Activated T-helper 2 cell treated with anti-CD3 and anti-CD28 coated beads, Interferon-gamma antibody, Interleukin-2, Interleukin-4, amounts not matched to agents 10 μg/mL and 5 μg/mL and 100 μg/mL, durations not matched to agents 14 hours and 24 hours and 36 hours (primary cell): ENCODE data around the gene SACM1L. TPM values are rescaled to one million over a fixed set of nuclear protein-coding genes. Genes with fewer than 3 reads are reported as not detected.
A peak's percentile ranks its signal among the peaks of the same experiment; 100 is the strongest.

Experiments
- DNase-seq: peaks from one replicate; pipeline ENCODE4 v3.0.0; 2021; ENCODE audit warnings: low spot score
- H3K27ac Mint-ChIP-seq: one replicate; pipeline ENCODE4 v1.8.0; 2021; ENCODE audit warnings: mixed read lengths
- H3K27me3 Mint-ChIP-seq: one replicate; pipeline ENCODE4 v1.8.0; 2021; ENCODE audit warnings: low read depth, mixed read lengths
- H3K36me3 Mint-ChIP-seq: one replicate; pipeline ENCODE4 v1.8.0; 2021; ENCODE audit warnings: low read depth, mixed read lengths
- H3K4me1 Mint-ChIP-seq: one replicate; pipeline ENCODE4 v1.8.0; 2021; ENCODE audit warnings: low read depth, mixed read lengths
- H3K4me3 Mint-ChIP-seq: one replicate; pipeline ENCODE4 v1.8.0; 2021; ENCODE audit warnings: low read depth, mild to moderate bottlenecking, moderate library complexity, mixed read lengths
- H3K9me3 Mint-ChIP-seq: one replicate; pipeline ENCODE4 v1.8.0; 2021; ENCODE audit warnings: mixed read lengths
- intact Hi-C: fragments of 100-400 bp; cut with micrococcal nuclease; formaldehyde crosslinking; loops from one replicate; pipeline ENCODE4 v1.15.1; 2023
- total RNA-seq: library from RNA; stranded (reverse); gene quantifications from 2 replicates; pipeline ENCODE4 v1.2.3, GENCODE V29; 2022

Gene SACM1L
- 105 and 107 TPM in 2 replicates for total RNA-seq

GRCh38 chr3:45688882-45689786, at the start of gene SACM1L:
Gene SACM1L (plus strand): TSS chr3:45689396. CDS start chr3:45689466, 70 bp downstream.
- Mint-ChIP-seq H3K27ac (peak within 1 kb of the TSS; percentile 93), H3K9me3 (no peaks in the 10 kb centered on the region), H3K4me1 (peaks cover 40% of the 10 kb centered on the region), H3K4me3 (peak within 1 kb of the TSS; percentile 93), H3K36me3 (peaks cover 39% of the 10 kb centered on the region), H3K27me3 (peaks cover 2% of the 10 kb centered on the region)
- DNase-seq, result peak; percentile 97
- intact Hi-C loops, result loop anchor here (1.0 kb wide), 1 partner anchor 21 kb away; no protein-coding TSS in a partner anchor

GRCh38 chr3:45640091-45640507, 49.1 kb upstream of the SACM1L start:
- Mint-ChIP-seq H3K9me3 (no peaks in the 10 kb centered on the region), H3K27me3 (no peaks in the 10 kb centered on the region), H3K36me3 (peaks cover 34% of the 10 kb centered on the region), H3K4me3 (no peak overlapping the region), H3K4me1 (peaks cover 11% of the 10 kb centered on the region), H3K27ac (peak overlapping the region; percentile 20)
- no peak for DNase-seq
- intact Hi-C loops, result no loop called here

- intact Hi-C loops, result no loop called here
- Mint-ChIP-seq H3K4me1 (peaks cover 11% of the 10 kb centered on the region), H3K27ac (no peak overlapping the region), H3K9me3 (no peaks in the 10 kb centered on the region), H3K27me3 (no peaks in the 10 kb centered on the region), H3K36me3 (peaks cover 33% of the 10 kb centered on the region), H3K4me3 (no peak overlapping the region)
- no peak for DNase-seq
These were observed 48.4 kb upstream of the SACM1L start for GRCh38 chr3:45640724-45641361.

GRCh38 chr3:45641756-45642155, 47.4 kb upstream of the SACM1L start:
- no peak overlapping the region for H3K4me3 Mint-ChIP-seq
- no peaks in the 10 kb centered on the region for H3K27me3 Mint-ChIP-seq
- H3K4me1 Mint-ChIP-seq, result peaks cover 11% of the 10 kb centered on the region
- no peak overlapping the region for H3K27ac Mint-ChIP-seq
- intact Hi-C loops, result no loop called here
- H3K36me3 Mint-ChIP-seq, result peaks cover 24% of the 10 kb centered on the region
- DNase-seq, result no peak
- H3K9me3 Mint-ChIP-seq, result no peaks in the 10 kb centered on the region

GRCh38 chr3:45642731-45643152, 46.5 kb upstream of the SACM1L start:
- H3K9me3 Mint-ChIP-seq, result no peaks in the 10 kb centered on the region
- no peaks in the 10 kb centered on the region for H3K27me3 Mint-ChIP-seq
- intact Hi-C loops, result no loop called here
- DNase-seq, result no peak
- H3K4me3 Mint-ChIP-seq, result no peak overlapping the region
- no peak overlapping the region for H3K27ac Mint-ChIP-seq
- peaks cover 18% of the 10 kb centered on the region for H3K36me3 Mint-ChIP-seq
- H3K4me1 Mint-ChIP-seq, result peaks cover 15% of the 10 kb centered on the region

- Mint-ChIP-seq H3K4me1 (peaks cover 18% of the 10 kb centered on the region), H3K27me3 (no peaks in the 10 kb centered on the region), H3K36me3 (peaks cover 19% of the 10 kb centered on the region), H3K27ac (no peak overlapping the region), H3K4me3 (no peak overlapping the region), H3K9me3 (no peaks in the 10 kb centered on the region)
- intact Hi-C loops, result no loop called here
- DNase-seq, result no peak
These were observed 45.0 kb upstream of the SACM1L start for GRCh38 chr3:45644063-45644790.

GRCh38 chr3:45644791-45645201, 44.4 kb upstream of the SACM1L start:
- no peak overlapping the region for H3K27ac Mint-ChIP-seq
- peaks cover 2% of the 10 kb centered on the region for H3K9me3 Mint-ChIP-seq
- intact Hi-C loops, result no loop called here
- H3K4me3 Mint-ChIP-seq, result no peak overlapping the region
- H3K4me1 Mint-ChIP-seq, result peaks cover 16% of the 10 kb centered on the region
- H3K27me3 Mint-ChIP-seq, result no peaks in the 10 kb centered on the region
- peaks cover 21% of the 10 kb centered on the region for H3K36me3 Mint-ChIP-seq
- no peak for DNase-seq

GRCh38 chr3:45646051-45646585, 43.1 kb upstream of the SACM1L start:
- DNase-seq, result no peak
- peaks cover 25% of the 10 kb centered on the region for H3K36me3 Mint-ChIP-seq
- no peak overlapping the region for H3K4me3 Mint-ChIP-seq
- H3K9me3 Mint-ChIP-seq, result peaks cover 4% of the 10 kb centered on the region
- H3K4me1 Mint-ChIP-seq, result peaks cover 18% of the 10 kb centered on the region
- H3K27ac Mint-ChIP-seq, result no peak overlapping the region
- intact Hi-C loops, result no loop called here
- no peaks in the 10 kb centered on the region for H3K27me3 Mint-ChIP-seq

GRCh38 chr3:45647148-45647619, 42.0 kb upstream of the SACM1L start:
- Mint-ChIP-seq H3K27ac (no peak overlapping the region), H3K9me3 (peaks cover 4% of the 10 kb centered on the region), H3K4me1 (peaks cover 18% of the 10 kb centered on the region), H3K36me3 (peaks cover 25% of the 10 kb centered on the region), H3K4me3 (no peak overlapping the region), H3K27me3 (no peaks in the 10 kb centered on the region)
- no peak for DNase-seq
- intact Hi-C loops, result no loop called here

- H3K4me1 Mint-ChIP-seq, result peaks cover 15% of the 10 kb centered on the region
- H3K36me3 Mint-ChIP-seq, result peaks cover 26% of the 10 kb centered on the region
- no peak overlapping the region for H3K4me3 Mint-ChIP-seq
- H3K9me3 Mint-ChIP-seq, result peaks cover 4% of the 10 kb centered on the region
- intact Hi-C loops, result loop anchor here (10.0 kb wide), 1 partner anchor 428 kb away; the partner anchor contains the start of gene TMEM158
- DNase-seq, result no peak
- H3K27me3 Mint-ChIP-seq, result no peaks in the 10 kb centered on the region
- no peak overlapping the region for H3K27ac Mint-ChIP-seq
These were observed 36.0 kb upstream of the SACM1L start for GRCh38 chr3:45653205-45653604.

GRCh38 chr3:45654397-45654944, 34.7 kb upstream of the SACM1L start:
- Mint-ChIP-seq H3K36me3 (peaks cover 19% of the 10 kb centered on the region), H3K4me3 (no peak overlapping the region), H3K27me3 (no peaks in the 10 kb centered on the region), H3K9me3 (peaks cover 4% of the 10 kb centered on the region), H3K4me1 (peaks cover 15% of the 10 kb centered on the region), H3K27ac (no peak overlapping the region)
- intact Hi-C loops, result loop anchor here (10.0 kb wide), 1 partner anchor 430 kb away; the partner anchor contains the start of gene TMEM158
- DNase-seq, result no peak

- no peak overlapping the region for H3K27ac Mint-ChIP-seq
- peaks cover 12% of the 10 kb centered on the region for H3K36me3 Mint-ChIP-seq
- H3K9me3 Mint-ChIP-seq, result no peaks in the 10 kb centered on the region
- no peak overlapping the region for H3K4me3 Mint-ChIP-seq
- H3K27me3 Mint-ChIP-seq, result no peaks in the 10 kb centered on the region
- peaks cover 13% of the 10 kb centered on the region for H3K4me1 Mint-ChIP-seq
- DNase-seq, result no peak
- intact Hi-C loops, result loop anchor here (1.0 to 10.0 kb wide), 5 partner anchors 64 to 619 kb away; partner anchors contain the start of genes LIMD1 and TMEM158
These were observed 33.3 kb upstream of the SACM1L start for GRCh38 chr3:45655906-45656305.
